Kidney epithelial cell (primary cell): Measurements from ENCODE around the gene TBX10. TPM values are rescaled to one million over a fixed set of nuclear protein-coding genes. Genes with fewer than 3 reads are reported as not detected.
"Not testable (repeated sequence)": the region's sequence is repeated elsewhere in the genome, so short reads cannot be mapped to it uniquely, and the experiment has no call there.

Source experiments
- DNase-seq: peaks from one replicate; pipeline ENCODE4 v3.0.0-alpha.2; 2010; ENCODE audit warnings: low read depth
- H3K27me3 ChIP-seq: 2 replicates; pipeline ENCODE4 v1.6.0; 2011; ENCODE audit warnings: low read length; ENCODE audit not compliant: control insufficient read depth, insufficient read depth
- H3K36me3 ChIP-seq: 2 replicates; pipeline ENCODE4 v1.5.1; 2011; ENCODE audit warnings: low read length; ENCODE audit not compliant: control insufficient read depth, insufficient read depth
- H3K4me3 ChIP-seq: 2 replicates; pipeline ENCODE4 v1.5.1; 2011; ENCODE audit warnings: low read depth, mild to moderate bottlenecking, control low read depth, low read length
- total RNA-seq: library from RNA; depleted of rRNA; stranded (reverse); fragments of >200 nt; gene quantifications from 2 replicates; pipeline ENCODE4 v1.2.3, GENCODE V29; 2015
- TF ChIP-seq, protein P1 (sequence below): IDR thresholded peaks from 2 replicates; pipeline ENCODE4 v1.5.1; 2011; ENCODE audit warnings: mild to moderate bottlenecking, moderate library complexity, low read length, control low read depth, inconsistent platforms; ENCODE audit not compliant: insufficient read depth, poor library complexity, severe bottlenecking

The TBX10 gene
- total RNA-seq, 1 donor from 2014 or later: not detected

DNA sequence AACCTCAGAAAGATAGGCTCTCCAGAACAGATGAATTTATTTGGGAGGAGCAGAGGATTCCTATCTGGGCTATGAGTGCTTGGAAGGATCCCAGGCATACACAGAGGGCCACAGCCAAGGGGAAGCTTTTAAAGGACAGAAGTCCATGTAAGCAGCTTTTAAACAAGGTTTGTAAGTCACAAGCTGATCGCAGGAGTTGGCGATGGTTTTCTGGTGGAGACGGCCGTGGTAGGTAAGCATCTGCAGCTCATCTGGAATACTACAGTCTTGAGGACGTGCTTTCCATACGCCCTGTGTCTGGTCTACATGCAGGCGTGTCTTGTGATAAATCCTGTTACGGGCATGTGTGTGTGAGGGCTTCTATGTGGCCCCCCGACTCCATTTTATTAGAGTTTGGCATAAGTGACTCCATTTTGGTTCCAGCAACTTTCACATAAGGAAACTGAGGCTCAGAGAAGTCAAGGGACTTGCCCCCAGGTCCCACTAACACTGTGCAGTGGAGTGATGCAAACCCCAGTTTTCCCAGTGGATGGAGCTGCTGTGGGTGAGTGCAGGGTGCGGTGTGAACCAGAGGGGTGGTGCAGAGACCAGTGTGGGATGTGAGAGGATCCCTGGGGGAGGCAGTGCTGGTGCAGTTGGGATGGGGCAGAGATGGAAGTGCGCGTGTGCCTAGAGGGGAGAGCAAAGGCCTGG lies 22.7 kb upstream of the TBX10 start:
- DNase-seq: no peak
- TF ChIP-seq, protein P1, sequence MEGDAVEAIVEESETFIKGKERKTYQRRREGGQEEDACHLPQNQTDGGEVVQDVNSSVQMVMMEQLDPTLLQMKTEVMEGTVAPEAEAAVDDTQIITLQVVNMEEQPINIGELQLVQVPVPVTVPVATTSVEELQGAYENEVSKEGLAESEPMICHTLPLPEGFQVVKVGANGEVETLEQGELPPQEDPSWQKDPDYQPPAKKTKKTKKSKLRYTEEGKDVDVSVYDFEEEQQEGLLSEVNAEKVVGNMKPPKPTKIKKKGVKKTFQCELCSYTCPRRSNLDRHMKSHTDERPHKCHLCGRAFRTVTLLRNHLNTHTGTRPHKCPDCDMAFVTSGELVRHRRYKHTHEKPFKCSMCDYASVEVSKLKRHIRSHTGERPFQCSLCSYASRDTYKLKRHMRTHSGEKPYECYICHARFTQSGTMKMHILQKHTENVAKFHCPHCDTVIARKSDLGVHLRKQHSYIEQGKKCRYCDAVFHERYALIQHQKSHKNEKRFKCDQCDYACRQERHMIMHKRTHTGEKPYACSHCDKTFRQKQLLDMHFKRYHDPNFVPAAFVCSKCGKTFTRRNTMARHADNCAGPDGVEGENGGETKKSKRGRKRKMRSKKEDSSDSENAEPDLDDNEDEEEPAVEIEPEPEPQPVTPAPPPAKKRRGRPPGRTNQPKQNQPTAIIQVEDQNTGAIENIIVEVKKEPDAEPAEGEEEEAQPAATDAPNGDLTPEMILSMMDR: no peak
- no peak overlapping the region for H3K4me3 ChIP-seq
- no peaks in the 10 kb centered on the region for H3K36me3 ChIP-seq
- H3K27me3 ChIP-seq: peaks cover 11% of the 10 kb centered on the region

DNA sequence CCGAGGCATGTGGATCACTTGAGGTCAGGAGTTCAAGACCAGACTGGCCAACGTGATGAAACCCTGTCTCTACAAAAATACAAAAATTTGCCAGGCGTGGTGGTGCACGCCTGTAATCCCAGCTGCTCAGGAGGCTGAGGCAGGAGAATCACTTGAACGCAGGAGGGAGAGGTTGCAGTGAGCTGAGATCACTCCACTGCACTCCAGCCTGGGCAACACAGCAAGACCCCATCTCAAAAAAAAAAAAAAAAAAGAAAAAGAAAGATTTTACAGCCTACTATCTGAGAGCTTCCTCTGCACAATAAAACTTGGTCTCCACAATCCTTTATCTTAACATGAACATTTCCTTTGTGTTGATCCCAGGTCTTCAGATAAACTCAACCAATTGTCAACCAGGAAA lies 21.2 kb upstream of the TBX10 start:
- not testable (repeated sequence) for DNase-seq, H3K4me3 ChIP-seq, H3K36me3 ChIP-seq
- peaks cover 11% of the 10 kb centered on the region for H3K27me3 ChIP-seq

GRCh38 chr11:67659651-67660165 lies 20.1 kb upstream of the TBX10 start:
- H3K4me3 ChIP-seq: not testable (repeated sequence)

DNA sequence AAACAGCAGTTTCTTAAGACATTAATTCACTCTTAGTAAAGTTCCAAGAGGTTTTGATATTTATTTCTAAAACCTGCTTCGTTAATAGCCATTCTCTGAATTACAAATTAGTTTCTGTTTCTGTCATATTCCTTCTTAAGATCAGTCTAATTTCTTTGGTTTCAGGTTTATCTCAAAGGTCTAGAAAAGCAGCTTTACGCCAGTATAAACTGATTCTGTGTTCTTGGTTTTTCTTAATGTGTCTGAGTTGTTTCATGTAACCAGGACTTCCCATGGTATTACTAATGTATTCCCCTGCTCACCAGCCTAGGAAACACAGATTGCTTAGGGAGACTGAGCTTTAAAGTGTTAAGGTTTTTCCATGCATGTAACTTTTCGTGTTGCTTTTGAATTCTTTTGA lies 17.7 kb upstream of the TBX10 start:
- TF ChIP-seq, protein P1: no peak
- Histone ChIP-seq H3K36me3 (no peaks in the 10 kb centered on the region), H3K27me3 (no peaks in the 10 kb centered on the region), H3K4me3 (no peak overlapping the region)
- no peak for DNase-seq

More at GRCh38 chr11:67659651-67660165, 20.1 kb upstream of the TBX10 start:
- peaks cover 11% of the 10 kb centered on the region for H3K27me3 ChIP-seq
- not testable (repeated sequence) for DNase-seq, H3K36me3 ChIP-seq

DNA sequence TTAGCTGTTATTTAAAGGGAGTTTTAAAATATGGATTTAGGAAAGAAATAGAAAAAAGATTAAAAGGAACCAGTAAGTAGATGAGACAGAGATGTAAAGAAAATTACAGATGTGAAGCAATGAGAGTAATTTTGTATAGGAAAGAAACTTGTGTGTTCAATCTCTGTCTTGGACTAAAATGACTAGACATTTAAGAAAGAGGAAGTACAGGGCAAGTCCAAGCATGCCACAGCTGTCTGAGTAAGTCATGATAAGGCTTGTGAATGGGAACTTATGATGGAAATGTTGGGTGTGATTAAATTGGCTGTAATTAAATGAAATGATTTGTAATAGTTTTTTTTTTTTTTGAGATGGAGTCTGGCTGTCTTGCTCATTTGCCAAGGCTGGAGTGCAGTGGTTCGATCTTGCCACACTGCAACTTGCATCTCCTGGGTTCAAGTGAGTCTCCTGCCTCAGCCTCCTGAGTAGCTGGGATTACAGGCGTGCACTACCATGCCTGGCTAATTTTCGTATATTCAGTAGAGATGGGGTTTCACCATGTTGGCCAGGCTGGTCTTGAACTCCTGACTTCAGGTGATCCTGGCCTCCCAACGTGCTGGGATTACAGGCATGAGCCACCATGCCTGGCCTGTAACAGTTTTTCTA lies 16.8 kb upstream of the TBX10 start:
- TF ChIP-seq, protein P1: no peak
- no peak for DNase-seq
- no peak overlapping the region for H3K4me3 ChIP-seq
- no peaks in the 10 kb centered on the region for H3K27me3 ChIP-seq
- no peaks in the 10 kb centered on the region for H3K36me3 ChIP-seq

DNA sequence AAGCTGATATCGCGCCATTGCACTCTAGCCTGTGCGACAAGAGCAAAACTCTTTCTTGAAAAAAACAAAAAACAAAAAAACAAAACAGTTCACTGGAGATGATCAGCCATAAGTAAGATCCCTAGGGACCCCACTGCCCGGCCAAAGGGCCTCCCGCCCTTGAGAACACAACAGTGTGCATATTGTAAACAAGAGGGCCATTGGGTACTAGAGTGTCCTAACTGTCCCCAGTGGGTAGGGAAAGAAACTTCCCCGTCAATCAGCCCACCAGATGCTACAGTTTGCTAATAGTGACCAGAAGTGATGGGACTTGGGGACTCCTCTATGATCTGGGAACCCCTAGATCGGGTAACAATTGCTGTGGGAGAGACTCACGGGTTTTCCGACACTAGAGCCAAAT lies 14.7 kb upstream of the TBX10 start:
- Histone ChIP-seq H3K27me3 (no peaks in the 10 kb centered on the region), H3K4me3 (no peak overlapping the region), H3K36me3 (no peaks in the 10 kb centered on the region)
- DNase-seq: no peak
- TF ChIP-seq, protein P1: no peak
